Panc1 (cell line): ENCODE results near the gene MYH14.
"Not testable (repeated sequence)": the region's sequence is repeated elsewhere in the genome, so short reads cannot be mapped to it uniquely, and the experiment has no call there.

ENCODE experiments used
- POLR2AphosphoS5 ChIP-seq: IDR thresholded peaks from 2 replicates; pipeline ENCODE4 v1.6.1; 2012; ENCODE audit warnings: mild to moderate bottlenecking, low read depth, low read length, moderate library complexity
- SIN3A ChIP-seq: IDR thresholded peaks from 2 replicates; pipeline ENCODE4 v1.6.1; 2012; ENCODE audit warnings: low read depth, mild to moderate bottlenecking, low read length, moderate library complexity, borderline replicate concordance; ENCODE audit not compliant: insufficient read depth
- TCF7L2 ChIP-seq: IDR thresholded peaks from 2 replicates; pipeline ENCODE4 v1.6.1; 2011; ENCODE audit warnings: mild to moderate bottlenecking, low read depth, low read length, inconsistent platforms
- TF ChIP-seq, protein P1 (sequence below): fragments of 450-650 bp; IDR thresholded peaks from 2 replicates; pipeline ENCODE4 v1.5.1; 2017; ENCODE audit warnings: mild to moderate bottlenecking
- TF ChIP-seq, protein P2 (sequence below), 2 experiments: IDR thresholded peaks; 2 replicates each; pipeline ENCODE4 v1.6.1; 2011 to 2012; ENCODE audit warnings: low read depth in 2 of 2, control low read depth in 1 of 2, low read length in 1 of 2, mild to moderate bottlenecking in 1 of 2, moderate library complexity in 1 of 2; ENCODE audit not compliant: insufficient read depth in 1 of 2

DNA sequence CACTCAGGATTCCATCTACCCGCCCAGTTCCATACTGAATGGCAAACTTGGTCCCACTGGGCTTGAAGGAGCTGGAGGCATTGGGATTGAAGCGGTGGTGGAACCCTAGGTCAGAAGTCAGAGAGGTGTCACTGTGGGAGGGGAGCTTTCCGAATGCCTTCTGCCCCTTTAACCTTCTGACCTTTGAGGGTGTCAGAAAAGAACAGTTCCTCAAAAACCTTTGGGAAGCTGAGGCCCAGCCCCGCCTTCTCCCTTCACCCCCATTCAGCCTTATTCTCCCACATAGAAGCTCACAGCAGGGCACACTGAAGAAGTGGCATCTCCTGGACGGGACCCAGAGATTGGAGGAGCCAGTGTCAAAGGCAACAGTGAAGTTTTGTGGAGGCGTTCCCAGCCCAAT is 133.6 kb downstream of the MYH14 start:
- TF ChIP-seq, protein P1, sequence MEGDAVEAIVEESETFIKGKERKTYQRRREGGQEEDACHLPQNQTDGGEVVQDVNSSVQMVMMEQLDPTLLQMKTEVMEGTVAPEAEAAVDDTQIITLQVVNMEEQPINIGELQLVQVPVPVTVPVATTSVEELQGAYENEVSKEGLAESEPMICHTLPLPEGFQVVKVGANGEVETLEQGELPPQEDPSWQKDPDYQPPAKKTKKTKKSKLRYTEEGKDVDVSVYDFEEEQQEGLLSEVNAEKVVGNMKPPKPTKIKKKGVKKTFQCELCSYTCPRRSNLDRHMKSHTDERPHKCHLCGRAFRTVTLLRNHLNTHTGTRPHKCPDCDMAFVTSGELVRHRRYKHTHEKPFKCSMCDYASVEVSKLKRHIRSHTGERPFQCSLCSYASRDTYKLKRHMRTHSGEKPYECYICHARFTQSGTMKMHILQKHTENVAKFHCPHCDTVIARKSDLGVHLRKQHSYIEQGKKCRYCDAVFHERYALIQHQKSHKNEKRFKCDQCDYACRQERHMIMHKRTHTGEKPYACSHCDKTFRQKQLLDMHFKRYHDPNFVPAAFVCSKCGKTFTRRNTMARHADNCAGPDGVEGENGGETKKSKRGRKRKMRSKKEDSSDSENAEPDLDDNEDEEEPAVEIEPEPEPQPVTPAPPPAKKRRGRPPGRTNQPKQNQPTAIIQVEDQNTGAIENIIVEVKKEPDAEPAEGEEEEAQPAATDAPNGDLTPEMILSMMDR, result not testable (repeated sequence)
- not testable (repeated sequence) for TF ChIP-seq POLR2AphosphoS5, SIN3A, TCF7L2
- TF ChIP-seq, protein P2, sequence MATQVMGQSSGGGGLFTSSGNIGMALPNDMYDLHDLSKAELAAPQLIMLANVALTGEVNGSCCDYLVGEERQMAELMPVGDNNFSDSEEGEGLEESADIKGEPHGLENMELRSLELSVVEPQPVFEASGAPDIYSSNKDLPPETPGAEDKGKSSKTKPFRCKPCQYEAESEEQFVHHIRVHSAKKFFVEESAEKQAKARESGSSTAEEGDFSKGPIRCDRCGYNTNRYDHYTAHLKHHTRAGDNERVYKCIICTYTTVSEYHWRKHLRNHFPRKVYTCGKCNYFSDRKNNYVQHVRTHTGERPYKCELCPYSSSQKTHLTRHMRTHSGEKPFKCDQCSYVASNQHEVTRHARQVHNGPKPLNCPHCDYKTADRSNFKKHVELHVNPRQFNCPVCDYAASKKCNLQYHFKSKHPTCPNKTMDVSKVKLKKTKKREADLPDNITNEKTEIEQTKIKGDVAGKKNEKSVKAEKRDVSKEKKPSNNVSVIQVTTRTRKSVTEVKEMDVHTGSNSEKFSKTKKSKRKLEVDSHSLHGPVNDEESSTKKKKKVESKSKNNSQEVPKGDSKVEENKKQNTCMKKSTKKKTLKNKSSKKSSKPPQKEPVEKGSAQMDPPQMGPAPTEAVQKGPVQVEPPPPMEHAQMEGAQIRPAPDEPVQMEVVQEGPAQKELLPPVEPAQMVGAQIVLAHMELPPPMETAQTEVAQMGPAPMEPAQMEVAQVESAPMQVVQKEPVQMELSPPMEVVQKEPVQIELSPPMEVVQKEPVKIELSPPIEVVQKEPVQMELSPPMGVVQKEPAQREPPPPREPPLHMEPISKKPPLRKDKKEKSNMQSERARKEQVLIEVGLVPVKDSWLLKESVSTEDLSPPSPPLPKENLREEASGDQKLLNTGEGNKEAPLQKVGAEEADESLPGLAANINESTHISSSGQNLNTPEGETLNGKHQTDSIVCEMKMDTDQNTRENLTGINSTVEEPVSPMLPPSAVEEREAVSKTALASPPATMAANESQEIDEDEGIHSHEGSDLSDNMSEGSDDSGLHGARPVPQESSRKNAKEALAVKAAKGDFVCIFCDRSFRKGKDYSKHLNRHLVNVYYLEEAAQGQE (IDR thresholded peaks at IDR 0.05; ENCODE audit: insufficient read depth in 1 of 2, low read depth in 2 of 2, low read length in 1 of 2), result not testable (repeated sequence)
